Measurements from ENCODE around the gene TFG. TPM values are rescaled to one million over a fixed set of nuclear protein-coding genes. Genes with fewer than 3 reads are reported as not detected.
"Not testable (repeated sequence)": the region's sequence is repeated elsewhere in the genome, so short reads cannot be mapped to it uniquely, and the experiment has no call there.

Gene TFG
- total RNA-seq = 100 to 1,000 TPM; 103 to 121 TPM
- long read RNA-seq, transcript TFG-204 (8 exons, 1,783 nt) = minor isoform, 68 of 295 reads
- long read RNA-seq, transcript TFG-201 (8 exons, 1,978 nt) = major isoform, 184 of 295 reads
- long read RNA-seq, transcript TFG-208 (8 exons, 1,696 nt) = minor isoform, 5 of 295 reads
- long read RNA-seq, partial matches to known transcripts = 25 of 295 reads
- long read RNA-seq, other reads (novel, unspliced or antisense) = 11 of 295 reads

DNA sequence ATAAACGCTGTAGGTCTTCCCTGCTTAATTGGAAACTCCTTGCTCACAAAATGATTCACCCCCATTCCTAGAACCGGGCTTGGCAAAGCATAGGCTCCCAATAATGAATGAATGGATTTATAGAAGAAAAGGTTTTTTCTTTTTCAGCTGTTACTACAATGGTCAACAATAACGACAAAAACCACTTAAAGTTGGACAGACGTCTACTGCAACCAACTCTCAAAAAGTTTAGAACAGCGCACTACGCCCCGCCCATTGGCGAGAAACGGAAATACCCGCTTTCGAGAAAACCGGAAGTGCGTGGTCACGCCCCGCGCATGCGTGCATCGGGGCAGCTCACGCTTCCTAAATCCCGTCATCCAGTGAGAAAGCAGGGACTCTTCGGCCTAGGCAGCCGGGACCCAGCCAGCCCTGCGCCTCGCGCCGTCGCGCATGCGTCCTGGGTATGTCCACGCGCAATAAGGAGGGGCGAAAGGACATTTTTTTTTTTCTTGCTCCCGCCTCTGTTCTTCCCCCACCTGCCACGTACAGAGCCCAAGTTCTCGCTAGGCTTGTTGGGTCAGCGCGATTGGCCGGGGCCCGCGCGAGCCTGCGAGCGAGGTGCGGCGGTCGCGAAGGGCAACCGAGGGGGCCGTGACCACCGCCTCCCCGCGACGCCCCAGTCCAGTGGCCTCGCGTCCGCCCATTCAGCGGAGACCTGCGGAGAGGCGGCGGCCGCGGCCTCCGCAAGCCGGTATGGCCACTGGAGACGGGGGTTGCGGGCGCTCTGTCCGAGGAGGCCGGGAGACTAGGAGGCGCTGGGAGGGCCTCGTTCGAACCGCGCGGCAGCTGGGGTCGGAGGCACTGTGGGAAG, at the start of gene TFG:
TSS of gene TFG (plus strand) at position 506 of the 853 bp plus-strand sequence. CDS start 4,192 bp downstream, outside the sequence.
- DNase-seq (peak; percentile 98), ATAC-seq (peak; percentile 90)
- intact Hi-C loops (cut with DNase I, micrococcal nuclease) = no loop called here

DNA sequence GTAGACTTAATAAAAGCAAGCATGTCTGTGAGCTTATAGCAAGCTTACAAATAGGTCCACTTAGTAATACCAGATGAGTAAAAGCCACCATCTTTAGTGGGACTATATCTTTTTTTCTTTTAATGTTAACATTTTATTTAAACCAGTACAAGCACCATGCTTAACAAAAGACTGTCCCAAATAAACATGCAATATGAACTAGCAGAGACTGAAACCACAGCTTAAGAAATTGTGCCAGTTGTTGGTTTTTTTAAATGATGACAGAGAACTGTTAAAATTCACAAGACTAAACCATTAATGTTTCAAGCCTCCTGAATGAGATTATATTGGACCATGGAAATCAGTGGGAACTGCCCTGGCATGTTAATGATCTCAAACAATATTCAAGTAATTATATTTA, 48.0 kb upstream of the TFG start:
- ATAC-seq, DNase-seq: not testable (repeated sequence)

DNA sequence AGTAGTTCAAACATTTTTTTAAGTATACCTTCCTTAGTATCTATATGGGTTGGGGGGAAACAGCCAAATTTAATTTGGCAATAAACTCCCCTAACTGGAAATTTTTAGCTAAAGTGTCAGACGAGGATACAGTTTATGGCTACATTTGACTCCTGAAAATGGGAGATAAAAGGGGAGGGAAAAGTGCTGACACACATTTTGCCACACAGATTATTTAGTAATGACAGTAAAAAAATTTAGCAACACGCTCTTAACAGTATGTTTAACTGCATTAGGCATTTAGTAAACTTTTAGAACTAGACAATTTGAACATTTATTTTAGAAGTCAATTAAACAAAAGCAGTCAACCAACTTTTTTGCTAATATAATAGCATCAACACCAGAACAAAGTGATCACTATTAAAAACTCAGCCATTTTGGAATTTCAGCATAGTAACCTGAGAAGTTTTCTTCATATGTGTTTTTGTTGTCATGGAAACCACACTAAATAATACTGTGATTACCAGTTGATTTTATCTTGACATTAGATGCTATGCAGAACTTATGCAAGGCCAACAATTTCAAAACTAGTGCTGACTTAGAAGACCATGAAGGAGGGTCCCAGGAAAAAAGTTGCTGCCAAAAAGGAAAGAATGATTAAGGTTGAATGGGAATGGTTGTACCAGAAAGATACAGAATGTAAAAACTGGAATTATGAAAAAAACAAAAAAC, 47.0 kb upstream of the TFG start:
- DNase-seq (no peak), ATAC-seq (no peak)
- intact Hi-C loops (cut with DNase I, micrococcal nuclease) = no loop called here

More for the DNA sequence above, 48.0 kb upstream of the TFG start:
- intact Hi-C loops (cut with DNase I, micrococcal nuclease) = not testable (repeated sequence)

DNA sequence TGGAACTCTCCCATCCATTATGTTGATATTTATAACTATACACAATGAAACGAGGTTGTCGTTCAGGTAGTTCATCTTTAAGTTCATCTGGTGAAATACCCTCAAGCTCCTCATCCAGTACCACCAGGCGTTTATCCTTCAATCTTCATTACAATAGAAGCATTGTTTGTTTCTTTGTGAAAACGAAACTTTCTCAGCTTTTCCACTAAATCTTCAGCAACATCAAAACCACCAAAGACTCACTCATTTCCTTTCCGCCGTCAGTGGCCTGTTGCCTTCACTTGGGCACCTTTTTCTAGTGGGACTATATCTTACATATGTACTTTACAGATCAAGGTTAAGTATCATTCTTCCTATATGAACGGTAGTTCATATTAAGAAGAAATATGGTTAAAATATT, 44.1 kb upstream of the TFG start:
- ATAC-seq (no peak), DNase-seq (no peak)
- intact Hi-C loops (cut with DNase I, micrococcal nuclease) = no loop called here

DNA sequence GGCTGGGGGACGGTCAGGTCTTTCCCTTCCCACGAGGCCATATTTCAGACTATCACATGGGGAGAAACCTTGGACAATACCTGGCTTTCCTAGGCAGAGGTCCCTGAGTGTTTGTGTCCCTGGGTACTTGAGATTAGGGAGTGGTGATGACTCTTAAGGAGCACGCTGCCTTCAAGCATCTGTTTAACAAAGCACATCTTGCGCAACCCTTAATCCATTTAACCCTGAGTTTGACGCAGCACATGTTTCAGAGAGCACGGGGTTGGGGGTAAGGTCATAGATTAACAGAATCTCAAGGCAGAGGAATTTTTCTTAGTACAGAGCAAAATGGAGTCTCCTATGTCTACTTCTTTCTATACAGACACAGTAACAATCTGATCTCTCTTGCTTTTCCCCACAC, 42.6 kb upstream of the TFG start:
- DNase-seq; ATAC-seq; intact Hi-C loops (cut with DNase I, micrococcal nuclease): not testable (repeated sequence)

DNA sequence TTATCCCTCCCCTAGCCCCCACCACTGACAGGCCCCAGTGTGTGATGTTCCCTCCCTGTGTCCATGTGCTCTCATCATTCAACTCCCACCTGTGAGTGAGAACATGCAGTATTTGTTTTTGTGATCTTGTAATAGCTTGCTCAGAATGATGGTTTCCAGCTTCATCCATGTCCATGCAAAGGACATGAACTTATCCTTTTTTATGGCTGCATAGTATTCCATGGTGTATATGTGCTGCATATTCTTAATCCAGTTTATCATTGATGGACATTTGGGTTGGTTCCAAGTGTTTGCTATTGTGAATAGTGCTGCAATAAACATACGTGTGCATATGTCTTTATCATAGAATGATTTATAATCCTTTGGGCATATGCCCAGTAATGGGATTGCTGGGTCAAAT, 42.0 kb upstream of the TFG start:
- ATAC-seq; DNase-seq; intact Hi-C loops (cut with DNase I, micrococcal nuclease): not testable (repeated sequence)

DNA sequence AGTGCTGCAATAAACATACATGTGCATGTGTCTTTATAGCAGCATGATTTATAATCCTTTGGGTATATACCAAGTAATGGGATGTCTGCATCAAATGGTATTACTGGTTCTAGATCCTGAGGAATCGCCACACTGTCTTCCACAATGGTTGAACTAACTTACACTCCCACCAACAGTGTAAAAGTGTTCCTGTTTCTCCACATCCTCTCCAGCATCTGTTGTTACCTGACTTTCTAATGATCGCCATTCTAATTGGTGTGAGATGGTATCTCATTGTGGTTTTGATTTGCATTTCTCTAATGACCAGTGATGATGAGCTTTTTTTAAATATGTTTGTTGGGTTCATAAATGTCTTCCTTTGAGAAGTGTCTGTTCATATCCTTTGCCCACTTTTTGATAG, 38.3 kb upstream of the TFG start:
- DNase-seq; ATAC-seq; intact Hi-C loops (cut with DNase I, micrococcal nuclease): not testable (repeated sequence)

DNA sequence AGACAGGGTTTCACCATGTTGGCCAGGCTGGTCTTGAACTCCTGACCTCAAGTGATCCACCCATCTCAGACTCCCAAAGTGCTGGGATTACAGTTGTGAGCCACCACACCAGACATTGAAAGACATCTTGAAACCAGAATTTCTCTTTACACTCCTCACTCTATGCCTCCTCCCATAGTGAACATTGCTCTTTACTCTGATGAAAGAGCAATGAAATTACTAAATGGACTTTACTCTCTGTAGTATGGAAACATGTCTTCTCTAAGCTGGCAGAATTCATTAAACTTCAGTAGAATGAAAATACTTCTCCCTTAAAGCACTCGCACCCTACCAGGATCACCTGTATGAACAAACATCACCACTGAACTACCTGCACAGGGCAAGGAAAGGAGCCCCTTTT, 27.8 kb upstream of the TFG start:
- DNase-seq (no peak), ATAC-seq (peak; percentile 79)
- intact Hi-C loops (cut with DNase I, micrococcal nuclease) = no loop called here

DNA sequence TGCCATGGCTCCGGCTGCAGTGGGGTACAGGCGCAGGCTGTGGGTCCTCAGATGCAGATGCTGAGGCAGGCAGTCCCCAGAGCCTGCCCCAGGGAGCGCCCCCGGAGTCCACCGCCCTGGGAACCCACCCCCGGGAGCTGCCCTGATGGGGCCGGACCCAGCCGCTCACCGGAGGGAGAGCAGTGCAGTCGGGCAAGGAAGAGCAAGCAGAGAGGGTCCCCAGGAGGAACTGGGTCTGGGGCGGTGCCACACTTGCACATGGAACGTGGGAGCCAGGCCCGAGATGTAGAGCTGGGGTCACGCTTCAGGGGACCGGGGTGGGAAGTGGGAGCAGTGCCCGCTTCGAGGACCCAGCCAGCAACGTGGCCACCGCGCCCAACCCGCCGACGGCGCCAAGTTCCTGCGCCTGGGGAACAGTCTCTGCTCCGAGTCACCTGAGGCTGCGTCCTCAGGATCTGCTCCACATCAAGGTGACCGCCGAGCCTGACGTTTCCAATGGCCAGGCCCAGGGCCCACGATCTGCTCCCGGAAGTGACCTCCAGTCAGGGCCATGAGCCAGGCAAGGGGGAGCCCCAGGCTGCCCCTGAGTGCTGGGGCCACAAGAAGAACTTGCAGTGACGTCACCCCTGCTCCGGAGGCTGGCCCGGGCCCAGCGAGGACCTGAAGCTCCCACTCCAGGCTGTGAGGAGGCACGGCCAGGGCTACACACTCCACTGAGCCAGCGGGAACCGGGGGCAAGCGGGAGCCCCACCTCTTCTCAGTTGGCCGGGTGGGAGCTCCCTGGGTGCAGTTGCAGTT, 27.0 kb upstream of the TFG start:
- intact Hi-C loops (cut with DNase I, micrococcal nuclease) = no loop called here
- no peak for ATAC-seq
- DNase-seq = no peak

DNA sequence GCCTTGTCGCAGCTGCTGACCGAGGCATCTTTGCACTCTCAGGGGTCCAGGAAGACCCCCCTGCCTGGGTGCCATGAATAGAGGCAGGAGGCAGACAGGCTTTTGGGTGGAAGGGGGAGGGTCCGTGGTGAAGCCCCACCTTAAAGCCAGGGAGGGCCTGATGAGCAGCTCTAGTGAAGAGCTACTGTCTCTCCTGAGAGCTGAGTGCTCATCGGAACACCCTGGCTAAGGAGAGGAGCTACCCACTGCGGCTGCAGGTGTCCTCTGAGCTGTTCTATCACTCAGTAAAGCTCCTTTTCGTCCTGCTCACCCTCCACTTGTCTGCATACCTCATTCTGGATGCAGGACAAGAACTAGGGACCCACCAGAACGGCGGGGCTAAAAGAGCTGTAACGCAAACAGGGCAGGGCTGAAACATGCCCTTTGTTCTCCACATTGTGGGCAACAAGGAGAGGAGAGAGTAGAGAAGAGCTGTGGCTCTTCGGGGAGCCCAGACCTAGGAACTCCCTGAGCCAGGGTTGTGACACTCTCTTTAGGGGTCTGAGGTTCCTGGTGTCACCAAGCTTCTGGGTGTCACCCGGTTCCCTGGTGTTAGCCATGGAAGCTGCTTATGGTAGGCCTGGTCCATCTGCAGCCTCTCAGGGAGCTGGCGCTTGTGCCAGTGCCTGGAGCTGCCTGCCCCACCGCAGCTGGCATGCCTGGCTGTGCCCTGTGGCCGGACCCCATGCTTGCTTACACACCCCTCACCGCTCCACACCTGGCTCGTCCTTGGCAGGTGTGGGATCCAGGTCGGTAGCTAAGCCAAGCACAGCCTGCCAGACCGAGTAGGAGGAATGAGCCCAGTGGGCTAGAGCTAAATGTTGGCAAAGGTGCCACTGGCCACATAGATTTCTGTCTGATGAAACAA, 26.2 kb upstream of the TFG start:
- intact Hi-C loops (cut with DNase I, micrococcal nuclease) = no loop called here
- DNase-seq (no peak), ATAC-seq (no peak)

DNA sequence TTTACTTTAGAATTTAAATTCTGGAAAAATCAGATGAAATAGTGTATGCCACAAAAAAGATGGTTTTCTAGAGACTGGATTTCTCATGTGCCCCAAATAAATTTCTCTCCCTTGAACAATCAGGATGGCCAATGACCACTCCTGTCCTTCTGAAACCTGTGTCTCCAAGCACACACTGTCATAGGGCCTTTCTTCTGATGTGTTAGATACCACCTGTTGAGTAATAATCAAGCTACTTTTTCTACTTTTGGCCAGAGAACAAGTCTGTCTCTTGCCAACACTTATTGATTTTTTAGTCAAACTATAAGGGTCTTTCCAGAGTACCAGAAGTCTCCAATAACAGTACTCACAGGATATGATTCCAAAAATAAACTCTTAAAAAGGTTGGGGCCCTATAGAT, 16.1 kb upstream of the TFG start:
- ATAC-seq (no peak), DNase-seq (no peak)
- intact Hi-C loops (cut with DNase I, micrococcal nuclease) = no loop called here

DNA sequence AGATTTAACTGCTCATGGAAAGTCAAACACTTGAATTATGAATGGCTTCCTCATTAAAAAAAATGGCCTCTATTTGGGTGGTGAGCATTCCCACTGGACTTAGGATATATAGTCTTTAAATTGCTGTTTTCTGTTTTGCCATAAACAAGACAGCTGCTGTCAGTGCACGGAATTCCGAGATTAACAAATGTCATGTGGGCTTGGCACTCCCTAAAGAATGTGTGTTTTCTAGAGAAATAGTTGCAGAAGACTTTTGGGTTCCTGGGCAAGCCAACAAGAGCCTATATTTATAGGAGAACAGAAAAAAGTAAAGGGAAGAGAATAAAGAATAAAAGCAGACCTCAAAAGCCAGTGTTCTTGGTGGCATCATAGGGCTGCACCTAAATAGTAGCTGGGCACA, 13.6 kb upstream of the TFG start:
- DNase-seq (no peak), ATAC-seq (no peak)

DNA sequence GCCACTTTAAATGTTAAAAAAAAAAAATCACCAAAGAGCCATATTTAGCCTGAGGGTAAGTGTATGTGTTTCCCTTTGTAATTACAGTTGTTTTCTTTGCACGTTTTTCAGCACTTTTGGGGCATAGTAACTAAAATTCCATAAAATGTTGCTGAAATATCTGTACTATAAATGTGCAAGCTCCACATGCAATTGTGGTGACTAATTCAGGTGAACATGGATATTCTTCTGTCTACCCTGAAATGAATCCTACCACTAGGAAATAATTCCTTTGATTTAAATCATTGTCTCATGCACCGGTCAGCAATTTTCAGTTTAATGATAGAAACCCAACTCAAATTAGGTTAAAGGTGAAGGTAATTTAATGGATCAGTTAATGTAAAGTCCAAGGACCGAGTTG, 13.1 kb upstream of the TFG start:
- DNase-seq = no peak
- intact Hi-C loops (cut with DNase I, micrococcal nuclease) = no loop called here

More for the DNA sequence above, 13.6 kb upstream of the TFG start:
- intact Hi-C loops (cut with DNase I, micrococcal nuclease) = no loop called here

DNA sequence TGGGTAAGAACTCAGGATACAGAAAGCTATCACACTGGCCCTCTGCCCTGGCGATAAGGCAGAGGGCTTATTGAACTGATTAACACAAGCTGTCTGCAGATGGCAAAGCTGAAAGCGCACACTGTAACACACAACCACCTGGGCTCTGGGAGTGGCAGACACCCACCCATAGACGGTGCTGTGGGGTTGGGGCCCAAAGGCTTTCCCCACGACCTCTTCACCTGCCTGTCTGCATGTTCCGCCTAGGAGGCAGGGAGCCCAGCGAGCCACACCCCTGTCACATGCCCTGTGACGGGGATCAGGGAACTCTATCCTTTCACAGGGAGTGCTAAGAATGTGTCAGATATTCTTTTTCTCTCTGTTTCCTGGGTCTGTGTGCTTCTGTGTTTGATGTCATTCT, 12.1 kb upstream of the TFG start:
- DNase-seq (peak in 1 of 2 donors; percentile 59), ATAC-seq (peak; percentile 77)
- intact Hi-C loops (cut with DNase I, micrococcal nuclease) = no loop called here

More for the DNA sequence above, 13.1 kb upstream of the TFG start:
- ATAC-seq = no peak

DNA sequence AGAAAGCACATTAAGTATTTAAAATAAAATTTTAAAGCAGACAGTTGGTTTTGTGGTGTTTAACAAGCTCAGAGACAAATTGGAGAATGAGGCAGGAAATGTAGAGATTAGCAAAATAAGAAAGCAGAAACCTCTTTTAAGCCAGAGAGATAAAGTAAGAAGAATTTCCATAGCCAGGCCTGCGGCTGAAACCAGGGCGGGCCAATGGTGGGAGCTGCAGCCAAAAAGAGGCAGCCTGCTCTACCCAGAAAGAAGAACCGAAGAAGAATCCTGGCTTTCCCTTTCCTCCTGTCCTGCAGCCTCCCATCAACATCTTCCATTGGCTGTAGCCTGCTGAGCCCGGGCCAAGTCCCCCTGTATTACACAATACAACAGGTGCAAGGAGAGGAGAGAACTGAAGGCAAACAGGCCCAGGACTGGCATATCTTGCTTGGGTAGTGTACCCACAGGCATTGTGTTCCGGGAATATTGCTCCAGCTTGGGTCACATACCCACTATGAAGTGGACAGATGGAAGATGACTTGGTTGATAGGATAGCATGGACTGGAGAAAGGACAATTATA, 11.5 kb upstream of the TFG start:
- intact Hi-C loops (cut with DNase I, micrococcal nuclease) = no loop called here
- no peak for DNase-seq
- ATAC-seq = no peak

DNA sequence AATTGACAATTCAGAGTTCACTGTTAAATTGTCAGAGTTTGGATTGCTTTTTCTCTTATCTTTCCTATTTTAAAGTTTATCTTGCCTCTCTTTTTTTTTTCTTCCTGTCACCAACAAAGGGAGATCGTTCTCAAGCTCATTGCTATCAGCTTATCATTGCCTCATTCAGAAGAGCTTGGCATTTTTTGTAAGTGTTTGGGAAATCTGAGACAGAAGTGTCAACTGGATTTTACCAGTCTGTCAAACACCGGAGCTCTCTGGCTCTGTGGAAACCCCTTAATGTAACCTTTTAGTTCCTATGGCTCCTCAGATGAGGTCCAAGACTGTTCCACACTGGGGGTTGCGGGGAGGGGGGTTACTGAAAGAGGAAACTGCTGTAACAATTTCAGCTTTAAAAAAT, 10.6 kb upstream of the TFG start:
- ATAC-seq (no peak), DNase-seq (no peak)
- intact Hi-C loops (cut with DNase I, micrococcal nuclease) = no loop called here

DNA sequence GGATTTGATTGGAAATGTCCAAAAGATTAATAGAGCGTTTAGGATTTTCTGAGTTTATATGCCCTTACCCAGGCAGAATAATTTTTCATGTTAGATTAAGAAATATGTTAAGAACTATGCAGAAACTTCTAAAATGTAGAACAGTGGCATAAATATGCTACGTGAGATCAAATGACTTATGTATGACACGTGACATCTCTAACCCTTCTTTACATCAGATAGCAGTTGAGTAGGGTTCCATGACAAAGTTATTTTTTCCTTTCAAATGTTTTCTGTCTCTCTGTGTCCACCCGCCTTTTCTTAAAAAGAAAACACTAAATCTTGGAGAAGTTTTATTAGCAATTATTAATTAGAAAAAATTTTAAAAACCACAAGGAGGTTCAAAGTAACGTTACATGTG, 8.6 kb upstream of the TFG start:
- intact Hi-C loops (cut with DNase I, micrococcal nuclease) = no loop called here
- DNase-seq (no peak), ATAC-seq (no peak)

All from left colon (tissue), 2 donors.